Heart right ventricle (tissue), 16 donors: ENCODE results near the gene CLK4. TPM values are rescaled to one million over a fixed set of nuclear protein-coding genes. Genes with fewer than 3 reads are reported as not detected.

ENCODE experiments used
- ATAC-seq, 8 donors: fragments of 200-7000 bp; cut with Tn5 transposase; one replicate each; pipeline ENCODE4 v1.9.1; 2020; ENCODE audit warnings: mild to moderate bottlenecking in 8 of 8, moderate library complexity in 8 of 8, moderate number of reproducible peaks in 1 of 8
- DNase-seq, 2 donors: peaks; one replicate each; pipeline ENCODE4 v3.0.0-alpha.2; 2020
- H3K27ac ChIP-seq, 10 donors: fragments of 200-600 bp; sonication (generic) in 2 of 10; one replicate each; pipeline versions ENCODE4 v1.5.0 to v1.8.0; 2020 to 2022; ENCODE audit warnings: mild to moderate bottlenecking in 3 of 10
- H3K27me3 ChIP-seq, 7 donors: fragments of 200-600 bp; one replicate each; pipeline ENCODE4 v1.8.0; 2021 to 2022; ENCODE audit warnings: mild to moderate bottlenecking in 2 of 7
- H3K36me3 ChIP-seq, 9 donors: fragments of 200-600 bp; sonication (generic) in 1 of 9; one replicate each; pipeline versions ENCODE4 v1.5.0 to v1.8.0; 2020 to 2022; ENCODE audit warnings: mild to moderate bottlenecking in 2 of 9
- H3K4me1 ChIP-seq, 9 donors: fragments of 200-600 bp; sonication (generic) in 1 of 9; one replicate each; pipeline versions ENCODE4 v1.5.0 to v1.8.0; 2020 to 2022; ENCODE audit warnings: mild to moderate bottlenecking in 4 of 9
- H3K4me3 ChIP-seq, 10 donors: fragments of 200-600 bp; sonication (generic) in 2 of 10; one replicate each; pipeline versions ENCODE4 v1.5.0 to v1.8.0; 2020 to 2022; ENCODE audit warnings: mild to moderate bottlenecking in 7 of 10, moderate library complexity in 2 of 10
- H3K9me3 ChIP-seq, 11 donors: fragments of 200-600 bp in 10 of 11; sonication (generic) in 2 of 11; one replicate each; pipeline versions ENCODE4 v1.5.0 to v1.8.0; 2013 to 2022; ENCODE audit warnings: mild to moderate bottlenecking in 2 of 11, control low read depth in 1 of 11, moderate library complexity in 1 of 11
- CTCF ChIP-seq, 9 donors: fragments of 200-600 bp; sonication (generic) in 2 of 9; IDR thresholded peaks; one replicate each; pipeline versions ENCODE4 v1.5.0 to v1.8.0; 2021 to 2022; ENCODE audit warnings: antibody characterized with exemption in 9 of 9, mild to moderate bottlenecking in 5 of 9, moderate library complexity in 1 of 9
- WGBS, 2 donors: extraction: QIAGEN DNeasy Blood & Tissue Kit; methylation state at CpG; one replicate each; pipeline ENCODE4 v1.1.7; 2013; ENCODE audit warnings: inconsistent platforms in 1 of 2; 5-methylcytosine and 5-hydroxymethylcytosine counted together
- intact Hi-C, 10 donors: fragments of 100-400 bp; cut with DNase I; formaldehyde crosslinking; loops; one replicate each; pipeline versions ENCODE4 v1.11.1 to v1.14.2; 2022
- polyA plus RNA-seq, 2 donors: library from polyadenylated mRNA; stranded (reverse); fragments of 200-250 nt; gene quantifications; one replicate each; pipeline ENCODE4 v1.2.3, GENCODE V29; 2013
- total RNA-seq, 10 donors: library from RNA; stranded (reverse); fragmentation: NEBNext Ultra II Directional in 3 of 10; extraction: Animal tissue kit (Norgen Biotek cat#: 25700) in 3 of 10; gene quantifications; one replicate each; pipeline versions ENCODE4 v1.2.1 to v1.2.4, GENCODE V29; 2021 to 2023
- donor health status: Arrhythmogenic right ventricular cardiomyopathy.
- donor health status: ischemic (EF 13 %, LVEDD 7.1; RV severe dilation, severe dysfunction).
- donor health status: healthy with polysubstance abuse.
- donor health status: DM: no; HTN: yes; CAD: no.
- donor health status: DM: no; HTN: no; CAD: no.
- donor health status: ischemic (EF 25% LVEDD 6.9; RV normal size, moderate dysfunction).
- donor health status: ischemic (EF 25% LVEDD 5.7; RV mildly dilated, moderate dysfunction).
- donor health status: healthy.
- donor health status: DM: yes; HTN: yes; CAD: no.
- donor health status: Ischemic cardiomyopathy.
- donor health status: ischemic (EF 35%, LVEDD 5.7; RV mildly dilated, moderate dysfunction).
- donor health status: nonischemic (EF 11% LVEDD 7.7; RV severe dilation, severe dysfunction).
- donor health status: DM: yes; HTN: yes; CAD: no.
- donor health status: PGD.
- donor health status: ischemic (EF 29% LVEDD 5.4; RV normal size, mild dysfunction).
- donor health status: nonischemic (EF 23%, LVEDD 6.1; RV moderate dilation, normal function).

The CLK4 gene
- total and polyA plus RNA-seq, 12 donors, result 6.0 to 67.0 (median 15.5) TPM

GRCh38 chr5:178667688-178668087, 40.8 kb upstream of the CLK4 start:
- DNase-seq (no peak), ATAC-seq (no peak)
- Histone ChIP-seq H3K27me3 (peaks cover 0 to 25% (median 0%) of the 10 kb centered on the region in 7 donors), H3K4me1 (no peaks in the 10 kb centered on the region), H3K9me3 (peaks cover 0 to 3% (median 0%) of the 10 kb centered on the region in 11 donors), H3K36me3 (no peaks in the 10 kb centered on the region), H3K4me3 (no peak overlapping the region), H3K27ac (no peak overlapping the region)
- TF ChIP-seq CTCF (IDR thresholded peaks at IDR 0.05), result no peak
- 40 to 49% methylated on average over 10 of the region's 10 CpGs for WGBS, 2 donors
- intact Hi-C loops, result no loop called here

- H3K27me3 ChIP-seq, result peaks cover 0 to 25% (median 0%) of the 10 kb centered on the region in 7 donors
- no peaks in the 10 kb centered on the region for H3K4me1 ChIP-seq
- H3K9me3 ChIP-seq, result peaks cover 0 to 3% (median 0%) of the 10 kb centered on the region in 11 donors
- H3K4me3 ChIP-seq, result no peak overlapping the region
- intact Hi-C loops, result no loop called here
- no peak for ATAC-seq
- no peak for TF ChIP-seq CTCF (IDR thresholded peaks at IDR 0.05)
- H3K27ac ChIP-seq, result no peak overlapping the region
- DNase-seq, result no peak
- no peaks in the 10 kb centered on the region for H3K36me3 ChIP-seq
- WGBS, 2 donors, result 9 to 19% methylated on average over 5 of the region's 5 CpGs
These were observed 40.3 kb upstream of the CLK4 start for GRCh38 chr5:178667101-178667500.

GRCh38 chr5:178664141-178664540, 37.3 kb upstream of the CLK4 start:
- intact Hi-C loops, result no loop called here
- Histone ChIP-seq H3K4me1 (no peaks in the 10 kb centered on the region), H3K36me3 (no peaks in the 10 kb centered on the region), H3K9me3 (peaks cover 0 to 3% (median 0%) of the 10 kb centered on the region in 11 donors), H3K4me3 (no peak overlapping the region), H3K27me3 (peaks cover 0 to 19% (median under 1%) of the 10 kb centered on the region in 7 donors), H3K27ac (no peak overlapping the region)
- WGBS, 2 donors, result 56 to 69% methylated on average over 3 of the region's 3 CpGs
- DNase-seq (no peak), ATAC-seq (no peak)
- TF ChIP-seq CTCF (IDR thresholded peaks at IDR 0.05), result no peak

GRCh38 chr5:178662541-178662860, 35.7 kb upstream of the CLK4 start:
- H3K27ac ChIP-seq, result no peak overlapping the region
- no peak for TF ChIP-seq CTCF (IDR thresholded peaks at IDR 0.05)

More at GRCh38 chr5:178662541-178662860, 35.7 kb upstream of the CLK4 start:
- Histone ChIP-seq H3K4me1 (no peaks in the 10 kb centered on the region), H3K9me3 (peaks cover 0 to 3% (median 0%) of the 10 kb centered on the region in 11 donors), H3K36me3 (no peaks in the 10 kb centered on the region), H3K4me3 (no peak overlapping the region), H3K27me3 (peaks cover 0 to 11% (median 4%) of the 10 kb centered on the region in 7 donors)
- intact Hi-C loops, result no loop called here
- DNase-seq (no peak), ATAC-seq (no peak)
- 87 to 91% methylated on average over 10 of the region's 10 CpGs for WGBS, 2 donors
